Upper lobe of right lung (tissue), 1 donor: ENCODE results near the gene C16orf96. TPM values are rescaled to one million over a fixed set of nuclear protein-coding genes. Genes with fewer than 3 reads are reported as not detected.
A peak's percentile ranks its signal among the peaks of the same experiment; 100 is the strongest.

Experiments
- ATAC-seq: fragments of 200-7000 bp; cut with Tn5 transposase; one replicate; pipeline ENCODE4 v1.9.1; 2020; ENCODE audit warnings: mild to moderate bottlenecking, moderate library complexity
- DNase-seq: peaks from one replicate; pipeline ENCODE4 v3.0.0-alpha.2; 2020
- H3K27ac ChIP-seq: fragments of 200-600 bp; one replicate; pipeline ENCODE4 v1.8.0; 2022
- H3K27me3 ChIP-seq: fragments of 200-600 bp; one replicate; pipeline ENCODE4 v1.8.0; 2022; ENCODE audit warnings: mild to moderate bottlenecking
- H3K36me3 ChIP-seq: fragments of 200-600 bp; one replicate; pipeline ENCODE4 v1.8.0; 2022
- H3K4me1 ChIP-seq: fragments of 200-600 bp; one replicate; pipeline ENCODE4 v1.8.0; 2022
- H3K4me3 ChIP-seq: fragments of 200-600 bp; one replicate; pipeline ENCODE4 v1.8.0; 2022; ENCODE audit warnings: mild to moderate bottlenecking
- H3K9me3 ChIP-seq: fragments of 200-600 bp; one replicate; pipeline ENCODE4 v1.8.0; 2022
- intact Hi-C: fragments of 100-400 bp; cut with DNase I; formaldehyde crosslinking; loops from one replicate; pipeline ENCODE4 v1.11.0; 2022
- total RNA-seq: library from RNA; stranded (reverse); fragmentation: NEBNext Ultra II Directional; extraction: Animal tissue kit (Norgen Biotek cat#: 25700); gene quantifications from one replicate; pipeline ENCODE4 v1.2.1, GENCODE V29; 2021
- TF ChIP-seq, protein P1 (sequence below): fragments of 200-600 bp; IDR thresholded peaks from one replicate; pipeline ENCODE4 v1.8.0; 2022; ENCODE audit warnings: antibody characterized with exemption
- donor health status: DM: no; HTN: yes; CAD: no; lungs with severe emphysema.

The C16orf96 gene
- total RNA-seq, 1 donor from 2014 or later = 0.32 TPM

DNA sequence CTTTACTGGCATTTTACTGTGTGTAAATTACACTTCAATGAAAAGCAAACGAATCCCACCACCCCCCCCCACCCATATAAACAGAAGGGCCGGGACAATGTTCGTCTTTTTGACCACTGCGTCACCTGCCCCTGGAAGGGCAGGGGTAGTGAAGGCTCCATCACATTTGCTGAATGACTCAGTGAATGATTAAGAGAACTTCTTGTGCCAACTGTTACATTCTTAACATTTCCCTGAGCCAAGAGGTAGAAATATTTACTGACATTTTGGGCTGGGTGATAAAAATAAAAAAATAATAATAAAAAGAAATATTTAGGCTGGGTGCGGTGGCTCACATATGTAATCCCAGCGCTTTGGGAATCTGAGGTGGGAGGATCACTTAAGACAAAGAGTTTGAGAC lies 24.1 kb downstream of the C16orf96 start:
- no peaks in the 10 kb centered on the region for H3K9me3 ChIP-seq
- ATAC-seq (no peak), DNase-seq (no peak)
- H3K4me3 ChIP-seq = no peak overlapping the region
- no peaks in the 10 kb centered on the region for H3K36me3 ChIP-seq
- TF ChIP-seq, protein P1, sequence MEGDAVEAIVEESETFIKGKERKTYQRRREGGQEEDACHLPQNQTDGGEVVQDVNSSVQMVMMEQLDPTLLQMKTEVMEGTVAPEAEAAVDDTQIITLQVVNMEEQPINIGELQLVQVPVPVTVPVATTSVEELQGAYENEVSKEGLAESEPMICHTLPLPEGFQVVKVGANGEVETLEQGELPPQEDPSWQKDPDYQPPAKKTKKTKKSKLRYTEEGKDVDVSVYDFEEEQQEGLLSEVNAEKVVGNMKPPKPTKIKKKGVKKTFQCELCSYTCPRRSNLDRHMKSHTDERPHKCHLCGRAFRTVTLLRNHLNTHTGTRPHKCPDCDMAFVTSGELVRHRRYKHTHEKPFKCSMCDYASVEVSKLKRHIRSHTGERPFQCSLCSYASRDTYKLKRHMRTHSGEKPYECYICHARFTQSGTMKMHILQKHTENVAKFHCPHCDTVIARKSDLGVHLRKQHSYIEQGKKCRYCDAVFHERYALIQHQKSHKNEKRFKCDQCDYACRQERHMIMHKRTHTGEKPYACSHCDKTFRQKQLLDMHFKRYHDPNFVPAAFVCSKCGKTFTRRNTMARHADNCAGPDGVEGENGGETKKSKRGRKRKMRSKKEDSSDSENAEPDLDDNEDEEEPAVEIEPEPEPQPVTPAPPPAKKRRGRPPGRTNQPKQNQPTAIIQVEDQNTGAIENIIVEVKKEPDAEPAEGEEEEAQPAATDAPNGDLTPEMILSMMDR = no peak
- no peaks in the 10 kb centered on the region for H3K27me3 ChIP-seq
- no peaks in the 10 kb centered on the region for H3K4me1 ChIP-seq
- H3K27ac ChIP-seq = no peak overlapping the region
- intact Hi-C loops = no loop called here

DNA sequence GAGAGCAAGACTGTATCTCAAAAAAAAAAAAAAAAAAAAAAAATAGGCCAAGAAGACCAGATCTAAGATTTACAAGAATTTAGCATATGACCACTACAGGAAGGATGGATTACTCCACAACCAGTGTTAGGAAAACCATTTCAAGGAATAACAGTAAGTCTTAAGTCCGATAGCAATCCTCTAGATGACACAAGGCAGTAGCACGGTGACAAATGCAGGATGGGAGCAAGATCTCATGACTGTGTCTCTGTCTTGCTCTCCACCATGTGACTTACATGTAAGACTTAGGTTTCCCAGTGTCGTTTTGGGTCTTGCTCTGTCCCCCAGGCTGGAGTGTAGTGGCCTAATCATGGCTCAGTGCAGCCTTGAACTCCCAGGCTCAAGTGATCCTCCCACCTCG lies 27.8 kb downstream of the C16orf96 start:
- no peaks in the 10 kb centered on the region for H3K4me1 ChIP-seq
- no peak overlapping the region for H3K27ac ChIP-seq
- TF ChIP-seq, protein P1 = no peak
- H3K4me3 ChIP-seq = no peak overlapping the region
- H3K27me3 ChIP-seq = no peaks in the 10 kb centered on the region
- no peaks in the 10 kb centered on the region for H3K9me3 ChIP-seq
- intact Hi-C loops = no loop called here
- DNase-seq (no peak), ATAC-seq (peak; percentile 53)
- no peaks in the 10 kb centered on the region for H3K36me3 ChIP-seq

DNA sequence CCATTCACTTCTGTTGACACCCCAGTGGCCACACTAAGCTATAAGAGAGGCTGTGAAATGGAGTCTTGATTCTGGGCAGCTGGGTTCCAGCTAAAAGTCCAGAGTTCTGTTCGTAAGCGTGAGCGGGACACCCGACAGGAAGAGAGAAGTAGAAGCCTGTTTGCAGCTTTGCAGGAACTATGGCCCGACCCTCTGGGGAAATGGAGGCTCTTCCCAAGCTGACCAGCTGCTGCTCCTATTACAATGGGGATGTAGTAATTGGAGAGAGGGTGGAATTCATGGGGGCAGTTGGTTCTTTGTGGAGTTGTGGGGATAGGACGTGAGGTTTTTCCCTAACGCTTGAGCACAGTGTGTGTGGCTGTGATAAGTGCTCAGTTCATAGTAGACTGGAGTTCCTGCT lies 30.2 kb downstream of the C16orf96 start:
- no peaks in the 10 kb centered on the region for H3K36me3 ChIP-seq
- intact Hi-C loops = no loop called here
- ATAC-seq = no peak
- no peaks in the 10 kb centered on the region for H3K9me3 ChIP-seq
- no peak overlapping the region for H3K27ac ChIP-seq
- H3K4me3 ChIP-seq = no peak overlapping the region
- no peaks in the 10 kb centered on the region for H3K4me1 ChIP-seq
- no peaks in the 10 kb centered on the region for H3K27me3 ChIP-seq
- TF ChIP-seq, protein P1 = no peak
- no peak for DNase-seq

DNA sequence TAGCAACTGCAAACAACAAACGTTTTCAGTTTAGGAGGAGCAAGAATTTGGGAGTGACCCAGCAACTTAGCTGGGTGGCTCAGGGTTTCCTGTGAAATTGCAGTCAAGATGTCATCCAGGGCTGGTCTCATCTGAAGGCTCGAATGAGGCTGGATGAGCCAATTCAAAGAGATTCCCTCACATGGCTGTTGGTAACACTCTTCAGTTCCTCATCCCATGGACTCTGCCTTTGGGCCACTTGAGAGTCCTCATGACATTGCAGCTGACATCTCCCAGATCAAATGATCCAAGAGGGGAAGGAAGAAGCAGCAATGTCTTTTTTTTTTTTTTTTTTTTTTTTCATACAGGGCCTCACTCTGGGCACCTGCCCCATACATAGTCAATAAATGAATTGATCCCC lies 32.2 kb downstream of the C16orf96 start:
- H3K4me3 ChIP-seq = no peak overlapping the region
- TF ChIP-seq, protein P1 = no peak
- H3K9me3 ChIP-seq = no peaks in the 10 kb centered on the region
- no peaks in the 10 kb centered on the region for H3K27me3 ChIP-seq
- no peaks in the 10 kb centered on the region for H3K36me3 ChIP-seq
- no peak overlapping the region for H3K27ac ChIP-seq
- ATAC-seq = no peak
- DNase-seq = no peak
- no peaks in the 10 kb centered on the region for H3K4me1 ChIP-seq
- intact Hi-C loops = no loop called here

DNA sequence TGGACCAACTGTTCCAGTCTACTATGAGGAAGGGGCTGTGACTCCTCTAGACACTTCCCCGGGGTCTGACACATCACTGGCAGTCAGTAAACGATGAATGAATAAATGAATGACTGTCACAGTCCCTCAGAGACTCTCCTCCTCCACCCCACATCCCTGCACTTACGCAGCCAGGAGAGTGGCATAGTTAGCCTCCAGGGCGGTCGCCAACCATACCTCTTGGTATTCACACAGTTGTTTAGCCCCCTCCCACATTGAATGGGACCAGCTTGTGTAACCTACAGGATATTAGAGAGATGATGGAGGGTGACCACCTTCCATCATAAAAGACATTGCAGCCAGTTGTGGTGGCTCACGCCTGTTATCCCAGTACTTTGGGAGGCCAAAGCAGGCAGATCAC lies 32.8 kb downstream of the C16orf96 start:
- Histone ChIP-seq H3K27ac (no peak overlapping the region), H3K36me3 (no peaks in the 10 kb centered on the region), H3K9me3 (no peaks in the 10 kb centered on the region), H3K4me1 (no peaks in the 10 kb centered on the region), H3K27me3 (no peaks in the 10 kb centered on the region), H3K4me3 (no peak overlapping the region)
- ATAC-seq = no peak
- DNase-seq = no peak
- TF ChIP-seq, protein P1 = no peak
- intact Hi-C loops = no loop called here

DNA sequence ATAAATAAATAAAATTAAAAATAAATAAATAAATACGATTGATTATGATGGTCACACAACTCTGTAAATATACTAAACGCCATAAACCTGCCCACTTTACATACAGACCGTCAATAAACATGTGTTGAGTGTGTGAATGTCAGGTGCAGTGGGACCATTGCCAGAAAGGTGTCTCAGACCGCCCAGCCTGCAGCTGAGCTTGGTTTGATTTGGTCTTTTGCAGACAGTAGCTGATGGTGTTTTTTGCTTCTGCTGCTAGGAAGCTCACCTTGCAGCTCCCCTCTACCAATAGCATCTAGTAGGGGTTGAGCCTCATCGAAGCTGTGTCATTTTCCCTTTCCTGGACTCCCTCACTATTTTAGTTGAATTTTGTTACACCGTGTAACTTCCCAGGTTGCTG lies 35.1 kb downstream of the C16orf96 start:
- no peaks in the 10 kb centered on the region for H3K9me3 ChIP-seq
- H3K27me3 ChIP-seq = no peaks in the 10 kb centered on the region
- no peak for DNase-seq
- H3K4me3 ChIP-seq = no peak overlapping the region
- no peaks in the 10 kb centered on the region for H3K36me3 ChIP-seq
- TF ChIP-seq, protein P1 = no peak
- no peaks in the 10 kb centered on the region for H3K4me1 ChIP-seq
- no peak for ATAC-seq
- intact Hi-C loops = no loop called here
- no peak overlapping the region for H3K27ac ChIP-seq
